Hematopoietic multipotent progenitor cell treated with erythropoietin and hydrocortisone succinate and interleukin-3 and kit ligand, for 15 days (in vitro differentiated cells): Measurements from ENCODE around the gene CAPN13.

Source experiments
- DNase-seq: peaks from one replicate; pipeline ENCODE4 v3.0.0-alpha.2; 2015; ENCODE audit warnings: low spot score

The CAPN13 gene

DNA sequence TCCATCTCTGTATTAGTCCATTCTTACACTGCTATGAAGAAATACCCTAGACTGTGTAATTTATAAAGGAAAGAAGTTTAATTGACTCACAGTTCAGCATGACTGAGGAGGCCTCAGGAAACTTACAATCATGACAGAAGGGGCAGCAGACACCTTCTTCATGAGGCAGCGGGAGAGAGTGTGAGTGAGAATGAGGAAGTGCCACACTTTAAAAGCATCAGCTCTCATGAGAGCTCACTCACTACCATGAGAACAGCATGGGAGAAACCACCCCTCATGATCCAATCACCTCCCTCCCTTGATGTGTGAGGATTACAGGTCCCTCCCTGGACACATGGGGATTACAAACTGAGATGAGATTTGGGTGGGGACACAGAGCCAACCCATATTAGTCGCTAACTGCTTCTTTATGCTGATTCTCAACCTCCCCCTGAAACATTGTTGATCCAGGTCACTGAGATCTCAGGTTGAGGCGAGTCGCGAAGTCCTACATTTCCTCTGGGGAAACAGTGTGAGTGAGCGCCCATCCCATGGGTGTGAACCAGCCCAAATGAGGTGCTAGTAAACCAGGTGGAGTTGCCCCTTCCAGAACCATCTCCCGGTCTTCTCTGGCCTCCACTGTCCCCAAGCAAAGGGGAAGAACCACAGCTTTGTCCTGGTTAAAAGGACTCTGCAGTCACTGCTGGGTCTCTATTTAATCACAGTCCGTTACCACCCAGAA lies 123.8 kb downstream of the CAPN13 start:
- no peak for DNase-seq

GRCh38 chr2:30681022-30681421 lies 126.2 kb downstream of the CAPN13 start:
- DNase-seq: no peak

DNA sequence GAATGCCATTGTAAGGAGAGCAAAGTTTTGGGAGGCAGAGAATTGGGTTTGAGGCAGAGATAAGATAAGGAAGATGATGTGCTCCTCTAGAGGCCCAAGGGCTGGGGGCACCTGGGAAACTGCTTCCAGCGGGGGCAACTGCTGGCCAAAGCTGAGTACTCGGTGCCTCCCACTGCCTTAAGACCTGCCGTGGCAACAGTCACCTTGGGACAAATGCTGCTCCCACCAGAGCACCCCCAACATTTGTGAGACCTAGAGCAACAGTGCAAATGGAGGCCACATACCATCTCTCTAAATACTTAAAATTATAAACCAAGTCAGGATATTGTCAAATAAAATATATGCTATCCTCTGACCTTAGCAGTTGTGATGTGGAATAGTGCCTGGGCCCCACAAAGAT lies 127.1 kb downstream of the CAPN13 start:
- DNase-seq: no peak

- DNase-seq: no peak
Measured at GRCh38 chr2:30679426-30680088, 127.7 kb downstream of the CAPN13 start.

GRCh38 chr2:30678410-30679137 lies 128.7 kb downstream of the CAPN13 start:
- no peak for DNase-seq

GRCh38 chr2:30677861-30678385 lies 129.3 kb downstream of the CAPN13 start:
- no peak for DNase-seq

DNA sequence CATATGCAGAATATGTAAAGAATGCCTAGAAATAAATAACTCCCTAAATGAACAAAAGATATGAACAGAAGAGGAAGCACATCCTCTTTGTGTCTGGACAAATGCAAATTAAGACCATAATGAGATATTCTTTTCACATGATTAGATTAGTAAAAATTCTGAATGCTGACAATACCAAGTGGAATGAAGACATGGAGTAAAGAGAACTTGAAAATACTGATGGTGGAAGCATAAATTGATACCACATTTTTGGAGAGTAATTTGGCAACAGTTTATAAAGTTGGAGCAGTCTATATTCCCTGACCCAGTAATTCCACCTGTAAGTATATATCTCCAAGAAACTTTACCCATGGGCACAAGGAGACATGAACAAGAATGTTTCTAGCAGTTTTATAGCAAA lies 130.0 kb downstream of the CAPN13 start:
- no peak for DNase-seq

DNA sequence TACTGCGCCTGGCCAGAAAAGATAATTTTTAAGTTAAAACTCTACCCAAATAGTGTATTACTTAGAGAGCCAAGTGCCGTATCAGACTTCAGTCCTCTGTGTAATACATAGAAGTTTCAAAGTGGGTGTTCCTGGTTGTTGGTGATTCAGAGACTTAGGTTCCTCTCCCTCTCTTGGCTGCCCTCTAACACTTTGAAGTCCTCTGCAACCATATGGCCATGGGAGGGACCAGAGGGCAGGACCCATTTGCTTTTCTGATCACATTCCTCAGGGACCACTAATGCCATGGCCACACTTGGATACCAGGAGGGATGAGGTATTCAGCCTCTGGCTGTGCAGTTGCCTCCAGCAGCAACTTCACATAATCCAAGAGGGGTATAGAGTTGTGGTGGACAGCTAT lies 131.5 kb downstream of the CAPN13 start:
- DNase-seq: no peak

DNA sequence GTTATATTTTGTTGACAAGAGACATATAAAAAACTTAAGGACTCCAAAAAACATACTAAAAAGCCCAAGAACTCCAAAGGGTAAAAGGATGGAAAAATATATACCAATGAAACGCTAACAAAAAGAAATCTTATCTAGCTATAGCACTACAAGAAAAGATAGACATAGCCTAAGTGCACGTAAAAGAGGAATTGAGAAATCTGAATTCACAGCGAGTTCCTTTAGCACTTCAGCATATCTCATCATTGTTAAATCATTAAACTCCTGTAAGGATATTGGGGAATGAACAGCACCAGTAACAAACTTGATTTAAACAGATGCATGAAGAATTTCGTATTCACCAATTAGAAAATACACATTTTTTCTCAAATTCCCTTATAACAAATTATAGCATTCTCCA lies 134.1 kb downstream of the CAPN13 start:
- no peak for DNase-seq
